Stimulated activated CD4-positive, alpha-beta T cell treated with anti-CD3 and anti-CD28 coated beads, TNF-alpha, amount 100 ng/mL, for 24 hours (primary cell): ENCODE data around the gene FAM180A.

Experiments used
- DNase-seq, 3 experiments: peaks; one replicate each; pipeline ENCODE4 v3.0.0-alpha.2; 2020; ENCODE audit warnings: low read depth in 3 of 3

The FAM180A gene

GRCh38 chr7:135684699-135685098 is 63.9 kb downstream of the FAM180A start:
- DNase-seq, result no peak

GRCh38 chr7:135684136-135684535 is 64.5 kb downstream of the FAM180A start:
- DNase-seq, result no peak

- DNase-seq, result no peak
Observed at GRCh38 chr7:135683609-135684008, 65.0 kb downstream of the FAM180A start.

GRCh38 chr7:135682191-135682590 is 66.4 kb downstream of the FAM180A start:
- no peak for DNase-seq

- DNase-seq, result no peak
Observed at GRCh38 chr7:135681762-135682161, 66.9 kb downstream of the FAM180A start.
